GM06990 (cell line): ENCODE results near the gene EREG.
"Not testable (repeated sequence)": the region's sequence is repeated elsewhere in the genome, so short reads cannot be mapped to it uniquely, and the experiment has no call there.

Source experiments
- DNase-seq: peaks from one replicate; pipeline ENCODE4 v3.0.0-alpha.2; 2011; ENCODE audit not compliant: insufficient read length; ENCODE audit errors: extremely low read depth
- H3K27me3 ChIP-seq: replicated peaks from 2 replicates; pipeline ENCODE4 v1.6.0; 2011; ENCODE audit warnings: low read length; ENCODE audit not compliant: control insufficient read depth, insufficient read depth
- H3K36me3 ChIP-seq: 2 replicates; pipeline ENCODE4 v1.5.1; 2011; ENCODE audit warnings: low read length; ENCODE audit not compliant: control insufficient read depth, insufficient read depth
- H3K4me3 ChIP-seq: replicated peaks from 2 replicates; pipeline ENCODE4 v1.5.1; 2011; ENCODE audit warnings: low read depth, mild to moderate bottlenecking, control low read depth, low read length
- TF ChIP-seq, protein P1 (sequence below): IDR thresholded peaks from 2 replicates; pipeline ENCODE4 v1.5.1; 2011; ENCODE audit warnings: low read length, control low read depth, mild to moderate bottlenecking, inconsistent platforms; ENCODE audit not compliant: insufficient read depth, poor library complexity, severe bottlenecking

EREG gene

DNA sequence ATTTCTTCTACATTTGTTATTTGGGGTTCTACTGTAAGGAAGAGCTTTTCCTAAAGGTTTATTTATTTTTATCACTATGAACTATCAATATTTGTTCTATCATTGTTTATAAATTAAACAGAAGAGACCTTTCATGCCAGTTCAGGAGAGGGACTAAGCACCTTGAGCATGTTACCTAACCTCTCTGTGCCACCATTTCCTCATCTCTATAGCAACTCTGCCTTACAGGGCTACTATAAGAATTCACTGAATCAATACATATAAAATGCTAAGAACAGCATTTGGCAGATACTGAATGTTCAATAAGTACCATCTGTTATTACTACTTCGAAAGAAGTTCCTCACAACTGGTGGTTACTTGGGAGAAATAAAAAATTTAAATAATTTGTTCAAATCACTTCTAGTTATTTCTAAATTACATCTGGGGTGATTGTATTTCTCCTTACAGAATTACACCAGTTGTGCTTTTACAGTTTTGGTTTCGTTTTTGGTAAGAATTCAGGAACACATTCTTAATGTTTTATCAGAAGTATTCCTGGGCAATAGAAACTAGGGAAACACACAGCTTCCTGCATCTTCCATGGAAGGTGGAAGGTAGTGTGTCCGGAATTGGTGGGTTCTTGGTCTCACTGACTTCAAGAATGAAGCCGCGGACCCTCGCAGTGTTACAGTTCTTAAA, 32.9 kb downstream of the EREG start:
- Histone ChIP-seq H3K27me3 (no peaks in the 10 kb centered on the region), H3K4me3 (peak overlapping the region; percentile 64), H3K36me3 (no peaks in the 10 kb centered on the region)
- no peak for DNase-seq
- TF ChIP-seq, protein P1, sequence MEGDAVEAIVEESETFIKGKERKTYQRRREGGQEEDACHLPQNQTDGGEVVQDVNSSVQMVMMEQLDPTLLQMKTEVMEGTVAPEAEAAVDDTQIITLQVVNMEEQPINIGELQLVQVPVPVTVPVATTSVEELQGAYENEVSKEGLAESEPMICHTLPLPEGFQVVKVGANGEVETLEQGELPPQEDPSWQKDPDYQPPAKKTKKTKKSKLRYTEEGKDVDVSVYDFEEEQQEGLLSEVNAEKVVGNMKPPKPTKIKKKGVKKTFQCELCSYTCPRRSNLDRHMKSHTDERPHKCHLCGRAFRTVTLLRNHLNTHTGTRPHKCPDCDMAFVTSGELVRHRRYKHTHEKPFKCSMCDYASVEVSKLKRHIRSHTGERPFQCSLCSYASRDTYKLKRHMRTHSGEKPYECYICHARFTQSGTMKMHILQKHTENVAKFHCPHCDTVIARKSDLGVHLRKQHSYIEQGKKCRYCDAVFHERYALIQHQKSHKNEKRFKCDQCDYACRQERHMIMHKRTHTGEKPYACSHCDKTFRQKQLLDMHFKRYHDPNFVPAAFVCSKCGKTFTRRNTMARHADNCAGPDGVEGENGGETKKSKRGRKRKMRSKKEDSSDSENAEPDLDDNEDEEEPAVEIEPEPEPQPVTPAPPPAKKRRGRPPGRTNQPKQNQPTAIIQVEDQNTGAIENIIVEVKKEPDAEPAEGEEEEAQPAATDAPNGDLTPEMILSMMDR = no peak

DNA sequence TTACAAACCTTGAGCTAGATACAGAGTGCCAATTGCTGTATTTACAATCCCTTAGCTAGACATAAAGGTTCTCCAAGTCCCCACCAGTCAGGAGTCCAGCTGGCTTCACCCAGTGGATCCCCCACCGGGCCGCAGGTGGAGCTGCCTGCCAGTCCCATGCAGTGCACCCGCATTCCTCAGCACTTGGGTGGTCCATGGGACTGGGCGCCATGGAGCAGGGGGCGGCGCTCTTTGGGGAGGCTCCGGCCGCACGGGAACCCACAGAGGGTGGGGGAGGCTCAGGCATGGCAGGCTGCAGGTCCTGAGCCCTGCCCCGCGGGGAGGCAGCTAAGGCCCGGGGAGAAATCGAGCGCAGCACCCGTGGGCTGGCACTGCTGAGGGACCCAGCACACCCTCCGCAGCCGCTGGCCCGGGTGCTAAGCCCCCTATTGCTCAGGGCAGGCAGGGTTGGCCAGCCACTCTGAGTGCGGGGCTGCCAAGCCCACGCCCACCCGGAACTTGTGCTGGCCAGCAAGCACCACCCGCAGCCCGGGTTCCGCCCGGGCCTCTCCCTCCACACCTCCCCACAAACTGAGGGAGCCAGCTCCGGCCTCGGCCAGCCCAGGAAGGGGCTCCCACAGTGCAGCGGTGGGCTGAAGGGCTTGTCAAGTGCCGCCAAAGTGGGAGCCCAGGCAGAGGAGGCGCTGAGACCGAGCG, 34.1 kb downstream of the EREG start:
- H3K4me3 ChIP-seq, DNase-seq: not testable (repeated sequence)

DNA sequence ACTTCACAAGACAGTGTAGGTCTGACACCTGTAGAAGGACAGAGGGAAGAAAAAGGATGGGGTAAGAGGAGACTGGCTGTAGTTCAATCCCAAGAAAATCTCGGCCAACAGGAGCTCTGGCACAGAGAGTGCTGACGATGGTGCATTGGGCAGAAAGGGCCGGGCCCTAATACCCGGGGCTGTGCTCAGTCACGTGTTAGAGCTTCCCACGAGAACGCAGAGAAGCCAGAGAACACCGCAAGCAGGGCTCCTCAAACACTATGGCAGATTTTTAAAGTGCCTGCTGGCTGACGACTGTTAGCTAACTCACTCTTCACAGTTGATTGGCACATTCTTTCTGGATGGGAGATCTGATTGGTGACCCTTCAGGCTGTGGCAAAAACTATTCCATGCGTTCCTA, 35.5 kb downstream of the EREG start:
- DNase-seq = no peak
- H3K4me3 ChIP-seq = no peak overlapping the region
- H3K27me3 ChIP-seq = no peaks in the 10 kb centered on the region
- TF ChIP-seq, protein P1 = no peak
- no peaks in the 10 kb centered on the region for H3K36me3 ChIP-seq

More for the DNA sequence above, 34.1 kb downstream of the EREG start:
- H3K27me3 ChIP-seq, H3K36me3 ChIP-seq: not testable (repeated sequence)

DNA sequence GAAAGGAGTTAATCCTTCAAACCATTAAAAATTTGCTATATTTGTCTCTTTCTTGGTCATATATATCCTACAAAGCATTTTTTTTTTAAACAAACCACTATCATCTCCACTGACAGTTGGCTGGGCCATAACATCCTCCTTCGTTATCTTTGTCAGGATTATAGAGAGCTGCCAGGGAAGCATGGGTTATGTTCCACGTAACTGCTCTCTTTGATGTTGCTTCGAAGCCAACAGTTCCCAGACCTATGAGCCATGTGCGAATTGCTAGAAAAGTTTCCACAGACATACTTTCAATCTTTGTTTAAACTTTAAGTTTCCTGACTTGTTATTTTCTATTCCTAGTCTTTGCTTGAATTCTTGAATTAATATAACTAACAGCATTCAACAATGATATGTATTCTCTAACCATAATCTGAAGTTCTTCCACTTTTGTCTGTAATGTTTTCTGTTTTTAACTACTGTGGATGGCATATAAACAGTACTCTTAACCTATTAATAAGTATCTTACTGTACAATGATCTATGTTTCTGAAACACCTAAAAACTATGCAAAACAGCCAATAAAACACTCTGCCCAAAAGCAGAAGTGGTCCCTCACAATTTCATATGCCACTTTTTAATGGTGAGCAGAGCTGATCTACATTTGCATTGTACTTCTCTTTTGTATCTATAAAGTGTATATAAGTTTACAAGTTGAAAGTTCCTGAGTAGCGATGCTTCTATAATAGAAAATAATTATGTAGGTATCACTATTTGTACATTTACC, 37.9 kb downstream of the EREG start:
- TF ChIP-seq, protein P1 = no peak
- peak; percentile 4 for DNase-seq
- Histone ChIP-seq H3K4me3 (no peak overlapping the region), H3K36me3 (no peaks in the 10 kb centered on the region), H3K27me3 (no peaks in the 10 kb centered on the region)

DNA sequence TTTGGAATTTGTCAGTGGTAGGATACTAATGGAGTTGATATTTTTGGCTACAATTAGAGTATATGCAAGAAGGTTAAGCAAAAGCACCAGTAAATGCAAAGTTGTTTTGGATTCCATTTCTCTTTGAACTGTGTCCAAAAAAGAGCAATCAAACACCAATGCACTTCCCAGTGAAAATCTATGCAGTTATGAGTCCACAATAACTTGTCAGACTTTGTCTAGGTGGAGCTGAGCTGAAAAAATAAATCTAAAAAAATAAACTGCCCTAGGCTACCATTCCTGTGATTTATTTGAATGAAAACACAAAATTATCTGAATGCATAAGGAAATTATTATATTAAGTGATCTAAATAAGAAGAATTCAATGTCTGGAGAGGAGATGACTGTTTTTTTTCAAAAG, 42.9 kb downstream of the EREG start:
- TF ChIP-seq, protein P1 = no peak
- H3K4me3 ChIP-seq = no peak overlapping the region
- H3K36me3 ChIP-seq = no peaks in the 10 kb centered on the region
- H3K27me3 ChIP-seq = no peaks in the 10 kb centered on the region
- DNase-seq = no peak

DNA sequence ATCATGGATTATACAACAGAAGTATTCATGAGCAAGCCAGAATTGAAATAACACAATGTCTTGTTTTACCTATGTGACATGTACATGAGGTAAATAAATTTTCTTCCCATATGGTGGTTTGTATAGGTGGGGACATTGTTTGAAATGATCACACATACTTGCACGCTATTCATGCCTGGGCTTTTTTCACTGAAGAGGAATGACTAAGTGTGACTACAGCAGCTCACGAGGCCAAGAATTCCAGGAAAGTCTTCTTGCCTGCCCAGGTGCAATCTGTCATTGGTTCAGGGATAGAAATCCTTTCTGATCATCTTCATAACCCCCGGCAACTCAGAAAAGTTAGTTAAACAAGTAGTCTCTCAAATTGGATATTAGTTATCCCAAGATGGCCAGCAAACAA, 43.7 kb downstream of the EREG start:
- no peak for DNase-seq
- H3K4me3 ChIP-seq = no peak overlapping the region
- TF ChIP-seq, protein P1 = no peak

More for the DNA sequence above, 43.7 kb downstream of the EREG start:
- Histone ChIP-seq H3K27me3 (no peaks in the 10 kb centered on the region), H3K36me3 (no peaks in the 10 kb centered on the region)
